Astrocyte (in vitro differentiated cells and primary cell): ENCODE results near the gene SLC35B2.

Source experiments
- EZH2 ChIP-seq: IDR thresholded peaks from 2 replicates; pipeline ENCODE4 v1.6.1; 2012; ENCODE audit warnings: mild to moderate bottlenecking, low read length, inconsistent platforms; ENCODE audit not compliant: insufficient read depth
- TF ChIP-seq, protein P1 (sequence below): IDR thresholded peaks from 2 replicates; pipeline ENCODE4 v1.5.1; 2011; ENCODE audit warnings: low read depth, mild to moderate bottlenecking, inconsistent platforms, low read length, moderate library complexity; ENCODE audit not compliant: insufficient read depth

DNA sequence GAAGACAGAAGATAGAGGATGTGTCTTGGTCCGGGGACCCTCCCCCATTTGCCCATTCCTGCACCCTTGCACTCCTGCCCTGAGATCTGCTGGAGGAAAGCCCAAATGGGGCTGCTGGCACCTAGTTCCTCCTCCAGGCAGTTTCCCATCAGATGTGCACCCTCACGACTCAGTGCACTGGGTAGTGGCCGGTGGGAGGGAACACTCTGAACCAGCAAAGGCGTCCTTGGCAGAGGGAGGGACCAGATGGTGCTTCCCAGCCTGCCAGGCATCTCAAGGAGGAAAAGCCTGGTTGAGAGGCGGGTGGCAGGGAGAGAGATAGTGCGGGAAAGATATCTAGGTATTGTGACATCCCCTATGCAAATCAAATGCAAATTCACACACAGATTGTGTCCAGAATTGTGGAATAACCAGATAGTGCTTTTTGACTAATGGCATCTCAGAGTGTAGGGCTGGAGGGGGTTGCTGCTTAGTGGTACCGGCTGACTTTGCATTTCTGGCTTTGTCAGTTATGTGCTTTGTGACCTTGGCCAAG lies 32.5 kb upstream of the SLC35B2 start:
- TF ChIP-seq, protein P1, sequence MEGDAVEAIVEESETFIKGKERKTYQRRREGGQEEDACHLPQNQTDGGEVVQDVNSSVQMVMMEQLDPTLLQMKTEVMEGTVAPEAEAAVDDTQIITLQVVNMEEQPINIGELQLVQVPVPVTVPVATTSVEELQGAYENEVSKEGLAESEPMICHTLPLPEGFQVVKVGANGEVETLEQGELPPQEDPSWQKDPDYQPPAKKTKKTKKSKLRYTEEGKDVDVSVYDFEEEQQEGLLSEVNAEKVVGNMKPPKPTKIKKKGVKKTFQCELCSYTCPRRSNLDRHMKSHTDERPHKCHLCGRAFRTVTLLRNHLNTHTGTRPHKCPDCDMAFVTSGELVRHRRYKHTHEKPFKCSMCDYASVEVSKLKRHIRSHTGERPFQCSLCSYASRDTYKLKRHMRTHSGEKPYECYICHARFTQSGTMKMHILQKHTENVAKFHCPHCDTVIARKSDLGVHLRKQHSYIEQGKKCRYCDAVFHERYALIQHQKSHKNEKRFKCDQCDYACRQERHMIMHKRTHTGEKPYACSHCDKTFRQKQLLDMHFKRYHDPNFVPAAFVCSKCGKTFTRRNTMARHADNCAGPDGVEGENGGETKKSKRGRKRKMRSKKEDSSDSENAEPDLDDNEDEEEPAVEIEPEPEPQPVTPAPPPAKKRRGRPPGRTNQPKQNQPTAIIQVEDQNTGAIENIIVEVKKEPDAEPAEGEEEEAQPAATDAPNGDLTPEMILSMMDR: no peak
- no peak for TF ChIP-seq EZH2
